Fibroblast of lung (primary cell): ENCODE data around the gene CCDC27. TPM values are rescaled to one million over a fixed set of nuclear protein-coding genes. Genes with fewer than 3 reads are reported as not detected.

Experiments
- DNase-seq, 2 donors: peaks; one replicate each; pipeline versions ENCODE4 v3.0.0 to v3.0.0-alpha.2; 2010; ENCODE audit warnings: low read depth in 2 of 2
- H2AFZ ChIP-seq: 2 replicates; pipeline ENCODE4 v1.5.1; 2012; ENCODE audit warnings: low read length, control low read depth, inconsistent platforms
- H3K27ac ChIP-seq: 2 replicates; pipeline ENCODE4 v1.5.1; 2011; ENCODE audit warnings: low read length, control low read depth; ENCODE audit not compliant: insufficient read depth
- H3K27me3 ChIP-seq: 2 replicates; pipeline ENCODE4 v1.5.1; 2011; ENCODE audit warnings: mild to moderate bottlenecking, low read length; ENCODE audit not compliant: control insufficient read depth, insufficient read depth
- H3K36me3 ChIP-seq: 2 replicates; pipeline ENCODE4 v1.5.1; 2011; ENCODE audit warnings: low read length; ENCODE audit not compliant: control insufficient read depth, insufficient read depth
- H3K4me1 ChIP-seq: 2 replicates; pipeline ENCODE4 v1.5.1; 2011; ENCODE audit warnings: low read length; ENCODE audit not compliant: control insufficient read depth, insufficient read depth; ENCODE audit errors: extremely low read depth
- H3K4me2 ChIP-seq: 2 replicates; pipeline ENCODE4 v1.5.1; 2011; ENCODE audit warnings: low read length, control low read depth; ENCODE audit not compliant: insufficient read depth; ENCODE audit errors: extremely low read depth
- H3K4me3 ChIP-seq, 4 experiments: fragments of 200-600 bp in 1 of 4; sonication (generic) in 1 of 4; replicated peaks in 1 of 4; 2 replicates each; pipeline ENCODE4 v1.5.1; 2011 to 2016; ENCODE audit warnings: low read length in 4 of 4, low read depth in 3 of 4, mild to moderate bottlenecking in 3 of 4, control low read depth in 2 of 4, inconsistent platforms in 1 of 4, mixed read lengths in 1 of 4; ENCODE audit not compliant: insufficient read depth in 1 of 4; ENCODE audit errors: control extremely low read depth in 1 of 4
- H3K79me2 ChIP-seq: 2 replicates; pipeline ENCODE4 v1.5.1; 2012; ENCODE audit warnings: mild to moderate bottlenecking, low read length, inconsistent platforms; ENCODE audit not compliant: control insufficient read depth, insufficient read depth
- H3K9ac ChIP-seq: 2 replicates; pipeline ENCODE4 v1.5.1; 2011; ENCODE audit warnings: mild to moderate bottlenecking, low read length, control low read depth; ENCODE audit not compliant: insufficient read depth
- H3K9me3 ChIP-seq: 2 replicates; pipeline ENCODE4 v1.5.1; 2012; ENCODE audit warnings: low read depth, low read length; ENCODE audit not compliant: control insufficient read depth, insufficient read depth
- H4K20me1 ChIP-seq: 2 replicates; pipeline ENCODE4 v1.5.1; 2011; ENCODE audit warnings: low read length; ENCODE audit not compliant: control insufficient read depth, insufficient read depth; ENCODE audit errors: extremely low read depth
- CTCF ChIP-seq, 2 donors: IDR thresholded peaks in 1 of 2; conservative IDR thresholded peaks in 1 of 2; 1 replicate in 1 of 2; 2 replicates in 1 of 2; pipeline ENCODE4 v1.5.1; 2011 to 2012; ENCODE audit warnings: low read length in 2 of 2, control low read depth in 1 of 2, inconsistent platforms in 1 of 2, low read depth in 1 of 2, mild to moderate bottlenecking in 1 of 2
- EZH2 ChIP-seq: IDR thresholded peaks from 2 replicates; pipeline ENCODE4 v1.5.1; 2012; ENCODE audit warnings: low read length, control low read depth, mild to moderate bottlenecking; ENCODE audit errors: missing control alignments
- polyA plus RNA-seq, 2 donors: library from polyadenylated mRNA; depleted of rRNA in 1 of 2; stranded (reverse) in 1 of 2; unstranded in 1 of 2; fragments of >200 nt; gene quantifications; 2 replicates each; pipeline ENCODE4 v1.2.1, GENCODE V29; 2011 to 2012; ENCODE audit warnings: missing spikeins in 1 of 2
- total RNA-seq: library from RNA; depleted of rRNA; stranded (reverse); fragments of >200 nt; gene quantifications from 2 replicates; pipeline ENCODE4 v1.2.1, GENCODE V29; 2014

Gene CCDC27
- total and polyA plus RNA-seq, 2 donors (not counting 1 experiment from before 2014, with no cell fraction given), result not detected

GRCh38 chr1:3712573-3713535 lies 39.4 kb upstream of the CCDC27 start:
- Histone ChIP-seq H3K27ac (no peak overlapping the region), H2AFZ (no peak overlapping the region), H3K9me3 (no peaks in the 10 kb centered on the region), H3K4me2 (no peak overlapping the region), H4K20me1 (no peaks in the 10 kb centered on the region), H3K4me1 (no peaks in the 10 kb centered on the region), H3K4me3 (no peak overlapping the region), H3K79me2 (no peaks in the 10 kb centered on the region), H3K9ac (no peak overlapping the region), H3K27me3 (no peaks in the 10 kb centered on the region), H3K36me3 (no peaks in the 10 kb centered on the region)
- TF ChIP-seq CTCF (conservative IDR thresholded peaks at IDR 0.05 in 1 of 2, IDR thresholded peaks at IDR 0.05 in 1 of 2; ENCODE audit: low read depth in 1 of 2, low read length in 2 of 2), result no peak
- no peak for TF ChIP-seq EZH2
- no peak for DNase-seq

- H3K27ac ChIP-seq, result no peak overlapping the region
- no peak overlapping the region for H3K9ac ChIP-seq
- DNase-seq, result no peak
- H3K9me3 ChIP-seq, result no peaks in the 10 kb centered on the region
- H3K79me2 ChIP-seq, result no peaks in the 10 kb centered on the region
- H3K4me3 ChIP-seq, result no peak overlapping the region
- no peaks in the 10 kb centered on the region for H4K20me1 ChIP-seq
- no peaks in the 10 kb centered on the region for H3K36me3 ChIP-seq
- H3K4me2 ChIP-seq, result no peak overlapping the region
- no peaks in the 10 kb centered on the region for H3K27me3 ChIP-seq
- no peak overlapping the region for H2AFZ ChIP-seq
- no peaks in the 10 kb centered on the region for H3K4me1 ChIP-seq
- TF ChIP-seq CTCF (conservative IDR thresholded peaks at IDR 0.05 in 1 of 2, IDR thresholded peaks at IDR 0.05 in 1 of 2; ENCODE audit: low read depth in 1 of 2, low read length in 2 of 2), result no peak
- TF ChIP-seq EZH2, result no peak
Measured at GRCh38 chr1:3713840-3714239, 38.4 kb upstream of the CCDC27 start.

GRCh38 chr1:3714284-3714741 lies 37.9 kb upstream of the CCDC27 start:
- H3K27me3 ChIP-seq, result no peaks in the 10 kb centered on the region
- H3K36me3 ChIP-seq, result no peaks in the 10 kb centered on the region
- no peak for DNase-seq
- no peak overlapping the region for H3K9ac ChIP-seq
- H3K4me2 ChIP-seq, result no peak overlapping the region
- H4K20me1 ChIP-seq, result no peaks in the 10 kb centered on the region
- no peak overlapping the region for H2AFZ ChIP-seq
- H3K4me1 ChIP-seq, result no peaks in the 10 kb centered on the region
- no peak overlapping the region for H3K27ac ChIP-seq
- H3K4me3 ChIP-seq, result no peak overlapping the region
- no peak for TF ChIP-seq EZH2
- no peak for TF ChIP-seq CTCF (conservative IDR thresholded peaks at IDR 0.05 in 1 of 2, IDR thresholded peaks at IDR 0.05 in 1 of 2; ENCODE audit: low read depth in 1 of 2, low read length in 2 of 2)
- no peaks in the 10 kb centered on the region for H3K9me3 ChIP-seq
- H3K79me2 ChIP-seq, result no peaks in the 10 kb centered on the region
